Suprapubic skin (tissue), 3 donors: ENCODE data around the gene PARD6G.

Experiments used
- POLR2A ChIP-seq, 2 donors: fragments of 450-650 bp; IDR thresholded peaks; one replicate each; pipeline ENCODE4 v1.6.1; 2017; ENCODE audit warnings: antibody characterized with exemption in 2 of 2, mild to moderate bottlenecking in 2 of 2, moderate library complexity in 2 of 2
- TF ChIP-seq, protein P1 (sequence below), 2 donors: fragments of 200-600 bp in 1 of 2; fragments of 450-650 bp in 1 of 2; sonication (generic) in 1 of 2; IDR thresholded peaks; one replicate each; pipeline ENCODE4 v1.5.1; 2016 to 2019; ENCODE audit warnings: antibody characterized with exemption in 2 of 2, mild to moderate bottlenecking in 1 of 2, moderate library complexity in 1 of 2

DNA sequence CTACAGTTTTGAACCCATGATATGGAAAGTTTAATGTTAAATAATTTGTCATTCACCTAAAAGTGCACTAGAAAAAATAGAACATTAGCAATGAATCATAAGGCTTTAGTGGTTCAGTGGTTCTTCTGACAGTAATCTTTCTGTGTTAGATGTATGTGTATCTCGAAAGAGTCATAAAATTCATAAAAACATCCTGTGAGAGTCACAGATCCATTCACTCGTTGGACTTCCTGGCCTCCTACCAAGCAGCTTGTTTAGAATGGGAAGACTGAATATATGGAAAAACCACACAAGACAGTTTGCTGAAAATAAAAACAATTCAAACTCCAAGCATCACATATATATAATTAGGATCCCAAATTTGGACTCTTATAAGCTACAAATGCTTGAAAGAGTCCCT is 103.4 kb downstream of the PARD6G start:
- no peak for TF ChIP-seq POLR2A (IDR thresholded peaks at IDR 0.05)
- TF ChIP-seq, protein P1, sequence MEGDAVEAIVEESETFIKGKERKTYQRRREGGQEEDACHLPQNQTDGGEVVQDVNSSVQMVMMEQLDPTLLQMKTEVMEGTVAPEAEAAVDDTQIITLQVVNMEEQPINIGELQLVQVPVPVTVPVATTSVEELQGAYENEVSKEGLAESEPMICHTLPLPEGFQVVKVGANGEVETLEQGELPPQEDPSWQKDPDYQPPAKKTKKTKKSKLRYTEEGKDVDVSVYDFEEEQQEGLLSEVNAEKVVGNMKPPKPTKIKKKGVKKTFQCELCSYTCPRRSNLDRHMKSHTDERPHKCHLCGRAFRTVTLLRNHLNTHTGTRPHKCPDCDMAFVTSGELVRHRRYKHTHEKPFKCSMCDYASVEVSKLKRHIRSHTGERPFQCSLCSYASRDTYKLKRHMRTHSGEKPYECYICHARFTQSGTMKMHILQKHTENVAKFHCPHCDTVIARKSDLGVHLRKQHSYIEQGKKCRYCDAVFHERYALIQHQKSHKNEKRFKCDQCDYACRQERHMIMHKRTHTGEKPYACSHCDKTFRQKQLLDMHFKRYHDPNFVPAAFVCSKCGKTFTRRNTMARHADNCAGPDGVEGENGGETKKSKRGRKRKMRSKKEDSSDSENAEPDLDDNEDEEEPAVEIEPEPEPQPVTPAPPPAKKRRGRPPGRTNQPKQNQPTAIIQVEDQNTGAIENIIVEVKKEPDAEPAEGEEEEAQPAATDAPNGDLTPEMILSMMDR (IDR thresholded peaks at IDR 0.05), result no peak
